ENCODE results near the gene LGALS8.
"Not testable (repeated sequence)": the region's sequence is repeated elsewhere in the genome, so short reads cannot be mapped to it uniquely, and the experiment has no call there.

The LGALS8 gene

GRCh38 chr1:236556606-236557005 is 32.8 kb downstream of the LGALS8 start:
- Histone ChIP-seq H3K36me3 (ENCODE audit: control insufficient read depth in 1 of 2, insufficient read depth in 2 of 2, low read length in 2 of 2) (peaks cover 50 to 77% of the 10 kb centered on the region in 2 donors), H3K9me3 (ENCODE audit: control insufficient read depth in 1 of 2, low read length in 2 of 2) (no peaks in the 10 kb centered on the region), H3K27me3 (ENCODE audit: control insufficient read depth in 1 of 2, insufficient read depth in 2 of 2, low read length in 2 of 2) (no peaks in the 10 kb centered on the region), H3K4me1 (ENCODE audit: control insufficient read depth in 1 of 2, insufficient read depth in 2 of 2, low read length in 2 of 2) (no peaks in the 10 kb centered on the region), H3K27ac (ENCODE audit: low read depth, low read length) (no peak overlapping the region), H3K9ac (ENCODE audit: low read depth in 1 of 2, low read length in 2 of 2) (no peak overlapping the region), H3K4me3 (ENCODE audit: low read depth in 1 of 2, low read length in 2 of 2) (no peak overlapping the region)

DNA sequence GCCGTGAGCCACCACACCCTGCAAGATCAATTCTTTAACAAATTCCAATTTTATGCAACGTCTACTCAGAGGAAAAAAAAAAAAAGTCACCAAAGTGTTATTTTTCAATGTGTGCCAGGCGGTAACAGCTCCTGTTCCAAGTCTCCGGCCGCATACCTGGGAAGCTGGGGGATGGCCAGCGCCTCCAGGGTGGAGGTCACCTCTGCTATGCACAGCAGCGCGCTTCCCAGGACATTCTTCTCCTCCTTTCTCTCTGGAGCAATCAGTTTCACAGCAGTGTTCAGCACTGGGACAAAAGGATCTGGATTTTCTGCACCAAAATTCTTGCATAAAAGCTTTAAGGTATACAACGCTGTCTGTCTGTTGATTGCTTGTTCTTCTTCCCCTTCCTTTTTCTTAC is 34.3 kb downstream of the LGALS8 start:
- Histone ChIP-seq H3K4me3 (ENCODE audit: low read depth in 1 of 2, low read length in 2 of 2) (no peak overlapping the region), H3K27ac (ENCODE audit: low read depth, low read length) (no peak overlapping the region), H3K4me1 (ENCODE audit: control insufficient read depth in 1 of 2, insufficient read depth in 2 of 2, low read length in 2 of 2) (no peaks in the 10 kb centered on the region), H3K9me3 (ENCODE audit: control insufficient read depth in 1 of 2, low read length in 2 of 2) (no peaks in the 10 kb centered on the region), H3K9ac (ENCODE audit: low read depth in 1 of 2, low read length in 2 of 2) (no peak overlapping the region), H3K27me3 (ENCODE audit: control insufficient read depth in 1 of 2, insufficient read depth in 2 of 2, low read length in 2 of 2) (no peaks in the 10 kb centered on the region), H3K36me3 (ENCODE audit: control insufficient read depth in 1 of 2, insufficient read depth in 2 of 2, low read length in 2 of 2) (peaks cover 50 to 76% of the 10 kb centered on the region in 2 donors)

GRCh38 chr1:236558846-236559245 is 35.1 kb downstream of the LGALS8 start:
- Histone ChIP-seq H3K4me3 (ENCODE audit: low read depth in 1 of 2, low read length in 2 of 2) (no peak overlapping the region), H3K4me1 (ENCODE audit: control insufficient read depth in 1 of 2, insufficient read depth in 2 of 2, low read length in 2 of 2) (no peaks in the 10 kb centered on the region), H3K36me3 (ENCODE audit: control insufficient read depth in 1 of 2, insufficient read depth in 2 of 2, low read length in 2 of 2) (peaks cover 45 to 73% of the 10 kb centered on the region in 2 donors), H3K27ac (ENCODE audit: low read depth, low read length) (no peak overlapping the region), H3K9ac (ENCODE audit: low read depth in 1 of 2, low read length in 2 of 2) (no peak overlapping the region), H3K27me3 (ENCODE audit: control insufficient read depth in 1 of 2, insufficient read depth in 2 of 2, low read length in 2 of 2) (no peaks in the 10 kb centered on the region), H3K9me3 (ENCODE audit: control insufficient read depth in 1 of 2, low read length in 2 of 2) (no peaks in the 10 kb centered on the region)

DNA sequence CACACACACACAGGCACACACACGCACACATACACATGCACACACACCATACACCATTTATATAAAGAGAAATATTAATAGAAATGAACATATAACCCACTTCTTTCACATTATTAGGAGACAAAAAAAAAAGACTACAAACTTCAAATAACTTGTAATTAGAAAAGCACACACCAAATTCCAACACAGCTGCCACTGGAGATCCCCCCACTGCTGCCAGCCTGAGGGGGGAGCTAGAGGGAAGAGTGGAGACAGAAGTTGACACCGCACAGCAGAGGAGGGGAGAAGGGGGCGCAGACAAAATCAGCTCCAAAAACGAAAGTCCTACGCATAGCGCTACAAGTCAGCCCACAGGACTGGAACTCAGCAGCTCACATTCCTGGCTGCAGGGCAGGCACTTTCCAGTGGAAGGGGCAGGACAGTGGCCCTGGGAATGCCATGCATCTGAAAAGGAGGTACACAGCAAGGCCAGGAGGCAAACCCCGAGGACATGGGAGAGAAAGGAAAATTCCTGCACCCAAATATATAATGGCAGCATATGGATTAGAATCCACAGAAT is 36.5 kb downstream of the LGALS8 start:
- no peaks in the 10 kb centered on the region for H3K9me3 ChIP-seq (ENCODE audit: control insufficient read depth in 1 of 2, low read length in 2 of 2)
- H3K36me3 ChIP-seq (ENCODE audit: control insufficient read depth in 1 of 2, insufficient read depth in 2 of 2, low read length in 2 of 2), result peaks cover 36 to 76% of the 10 kb centered on the region in 2 donors
- no peak overlapping the region for H3K9ac ChIP-seq (ENCODE audit: low read depth in 1 of 2, low read length in 2 of 2)
- H3K27me3 ChIP-seq (ENCODE audit: control insufficient read depth in 1 of 2, insufficient read depth in 2 of 2, low read length in 2 of 2), result no peaks in the 10 kb centered on the region
- H3K27ac ChIP-seq (ENCODE audit: low read depth, low read length), result no peak overlapping the region
- no peak overlapping the region for H3K4me3 ChIP-seq (ENCODE audit: low read depth in 1 of 2, low read length in 2 of 2)
- no peaks in the 10 kb centered on the region for H3K4me1 ChIP-seq (ENCODE audit: control insufficient read depth in 1 of 2, insufficient read depth in 2 of 2, low read length in 2 of 2)

- no peaks in the 10 kb centered on the region for H3K4me1 ChIP-seq (ENCODE audit: control insufficient read depth in 1 of 2, insufficient read depth in 2 of 2, low read length in 2 of 2)
- H3K4me3 ChIP-seq (ENCODE audit: low read depth in 1 of 2, low read length in 2 of 2), result no peak overlapping the region
- no peak overlapping the region for H3K9ac ChIP-seq (ENCODE audit: low read depth in 1 of 2, low read length in 2 of 2)
- H3K27ac ChIP-seq (ENCODE audit: low read depth, low read length), result no peak overlapping the region
- H3K27me3 ChIP-seq (ENCODE audit: control insufficient read depth in 1 of 2, insufficient read depth in 2 of 2, low read length in 2 of 2), result no peaks in the 10 kb centered on the region
- H3K9me3 ChIP-seq (ENCODE audit: control insufficient read depth in 1 of 2, low read length in 2 of 2), result no peaks in the 10 kb centered on the region
- peaks cover 29 to 72% of the 10 kb centered on the region in 2 donors for H3K36me3 ChIP-seq (ENCODE audit: control insufficient read depth in 1 of 2, insufficient read depth in 2 of 2, low read length in 2 of 2)
Measured at GRCh38 chr1:236561976-236562375, 38.2 kb downstream of the LGALS8 start.

- Histone ChIP-seq H3K36me3 (ENCODE audit: control insufficient read depth in 1 of 2, insufficient read depth in 2 of 2, low read length in 2 of 2) (peaks cover 22 to 73% of the 10 kb centered on the region in 2 donors), H3K27me3 (ENCODE audit: control insufficient read depth in 1 of 2, insufficient read depth in 2 of 2, low read length in 2 of 2) (no peaks in the 10 kb centered on the region), H3K9ac (ENCODE audit: low read depth in 1 of 2, low read length in 2 of 2) (no peak overlapping the region), H3K27ac (ENCODE audit: low read depth, low read length) (no peak overlapping the region), H3K4me1 (ENCODE audit: control insufficient read depth in 1 of 2, insufficient read depth in 2 of 2, low read length in 2 of 2) (no peaks in the 10 kb centered on the region), H3K9me3 (ENCODE audit: control insufficient read depth in 1 of 2, low read length in 2 of 2) (no peaks in the 10 kb centered on the region), H3K4me3 (ENCODE audit: low read depth in 1 of 2, low read length in 2 of 2) (no peak overlapping the region)
Measured at GRCh38 chr1:236565530-236565929, 41.7 kb downstream of the LGALS8 start.

- H3K4me3 ChIP-seq (ENCODE audit: low read depth in 1 of 2, low read length in 2 of 2), result no peak overlapping the region
- no peak overlapping the region for H3K27ac ChIP-seq (ENCODE audit: low read depth, low read length)
- H3K9ac ChIP-seq (ENCODE audit: low read depth in 1 of 2, low read length in 2 of 2), result no peak overlapping the region
- no peaks in the 10 kb centered on the region for H3K4me1 ChIP-seq (ENCODE audit: control insufficient read depth in 1 of 2, insufficient read depth in 2 of 2, low read length in 2 of 2)
- peaks cover 34 to 81% of the 10 kb centered on the region in 2 donors for H3K36me3 ChIP-seq (ENCODE audit: control insufficient read depth in 1 of 2, insufficient read depth in 2 of 2, low read length in 2 of 2)
- H3K9me3 ChIP-seq (ENCODE audit: control insufficient read depth in 1 of 2, low read length in 2 of 2), result no peaks in the 10 kb centered on the region
- H3K27me3 ChIP-seq (ENCODE audit: control insufficient read depth in 1 of 2, insufficient read depth in 2 of 2, low read length in 2 of 2), result no peaks in the 10 kb centered on the region
Measured at GRCh38 chr1:236568285-236568894, 44.6 kb downstream of the LGALS8 start.

GRCh38 chr1:236575523-236575922 is 51.7 kb downstream of the LGALS8 start:
- Histone ChIP-seq H3K4me1 (ENCODE audit: control insufficient read depth in 1 of 2, insufficient read depth in 2 of 2, low read length in 2 of 2) (no peaks in the 10 kb centered on the region), H3K27ac (ENCODE audit: low read depth, low read length) (no peak overlapping the region), H3K36me3 (ENCODE audit: control insufficient read depth in 1 of 2, insufficient read depth in 2 of 2, low read length in 2 of 2) (peaks cover 28 to 68% of the 10 kb centered on the region in 2 donors), H3K4me3 (ENCODE audit: low read depth in 1 of 2, low read length in 2 of 2) (no peak overlapping the region), H3K9me3 (ENCODE audit: control insufficient read depth in 1 of 2, low read length in 2 of 2) (no peaks in the 10 kb centered on the region), H3K9ac (ENCODE audit: low read depth in 1 of 2, low read length in 2 of 2) (no peak overlapping the region), H3K27me3 (ENCODE audit: control insufficient read depth in 1 of 2, insufficient read depth in 2 of 2, low read length in 2 of 2) (no peaks in the 10 kb centered on the region)

- no peaks in the 10 kb centered on the region for H3K9me3 ChIP-seq (ENCODE audit: control insufficient read depth in 1 of 2, low read length in 2 of 2)
- no peak overlapping the region for H3K27ac ChIP-seq (ENCODE audit: low read depth, low read length)
- H3K4me3 ChIP-seq (ENCODE audit: low read depth in 1 of 2, low read length in 2 of 2), result no peak overlapping the region
- peaks cover 26 to 67% of the 10 kb centered on the region in 2 donors for H3K36me3 ChIP-seq (ENCODE audit: control insufficient read depth in 1 of 2, insufficient read depth in 2 of 2, low read length in 2 of 2)
- H3K27me3 ChIP-seq (ENCODE audit: control insufficient read depth in 1 of 2, insufficient read depth in 2 of 2, low read length in 2 of 2), result no peaks in the 10 kb centered on the region
- no peaks in the 10 kb centered on the region for H3K4me1 ChIP-seq (ENCODE audit: control insufficient read depth in 1 of 2, insufficient read depth in 2 of 2, low read length in 2 of 2)
- no peak overlapping the region for H3K9ac ChIP-seq (ENCODE audit: low read depth in 1 of 2, low read length in 2 of 2)
Measured at GRCh38 chr1:236576004-236576403, 52.2 kb downstream of the LGALS8 start.

DNA sequence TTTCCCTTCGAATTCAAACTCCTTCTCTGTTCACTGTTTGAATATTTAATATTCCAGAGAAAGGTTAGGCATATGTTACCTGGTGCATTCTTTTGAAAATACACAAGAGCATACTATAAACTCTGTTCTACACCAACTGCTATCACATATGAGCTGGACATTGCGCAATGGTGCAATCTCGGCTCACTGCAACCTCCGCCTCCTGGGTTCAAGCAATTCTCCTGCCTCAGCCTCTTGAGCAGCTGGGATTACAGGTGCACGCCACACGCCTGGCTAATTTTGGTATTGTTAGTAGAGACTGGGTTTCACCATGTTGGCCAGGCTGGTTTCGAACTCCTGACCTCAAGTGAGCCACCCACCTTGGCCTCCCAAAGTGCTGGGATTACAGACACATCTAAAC is 53.3 kb downstream of the LGALS8 start:
- not testable (repeated sequence) for H3K27ac ChIP-seq (ENCODE audit: low read depth, low read length); H3K9ac ChIP-seq (ENCODE audit: low read depth in 1 of 2, low read length in 2 of 2); H3K9me3 ChIP-seq (ENCODE audit: control insufficient read depth in 1 of 2, low read length in 2 of 2); H3K4me3 ChIP-seq (ENCODE audit: low read depth in 1 of 2, low read length in 2 of 2); H3K4me1 ChIP-seq (ENCODE audit: control insufficient read depth in 1 of 2, insufficient read depth in 2 of 2, low read length in 2 of 2); H3K27me3 ChIP-seq (ENCODE audit: control insufficient read depth in 1 of 2, insufficient read depth in 2 of 2, low read length in 2 of 2)
- H3K36me3 ChIP-seq (ENCODE audit: control insufficient read depth in 1 of 2, insufficient read depth in 2 of 2, low read length in 2 of 2), result peaks cover 20 to 65% of the 10 kb centered on the region in 2 donors
